Myocyte (in vitro differentiated cells): ENCODE results near the gene VWA3B. TPM values are rescaled to one million over a fixed set of nuclear protein-coding genes. Genes with fewer than 3 reads are reported as not detected.
"Not testable (repeated sequence)": the region's sequence is repeated elsewhere in the genome, so short reads cannot be mapped to it uniquely, and the experiment has no call there.

Experiments
- DNase-seq: peaks from one replicate; pipeline ENCODE4 v3.0.0-alpha.2; 2012; ENCODE audit warnings: low read depth
- polyA plus RNA-seq: library from polyadenylated mRNA; unstranded; fragments of >200 nt; gene quantifications from one replicate; pipeline ENCODE4 v1.2.1, GENCODE V29; 2012; ENCODE audit warnings: missing spikeins
- total RNA-seq: library from RNA; depleted of rRNA; stranded (reverse); fragments of >200 nt; gene quantifications from 2 replicates; pipeline ENCODE4 v1.2.3, GENCODE V29; 2014

The VWA3B gene
- not detected in 2 replicates for total RNA-seq
- polyA plus RNA-seq, result 0.04 TPM

- peak; percentile 28 for DNase-seq
Measured at GRCh38 chr2:98086491-98087446, at the start of gene VWA3B. VWA3B (plus strand) TSS chr2:98087167; CDS start chr2:98093093, 5,926 bp downstream.

GRCh38 chr2:98037206-98037605, 49.8 kb upstream of the VWA3B start:
- no peak for DNase-seq

GRCh38 chr2:98037666-98038336, 49.2 kb upstream of the VWA3B start:
- no peak for DNase-seq

GRCh38 chr2:98039085-98039756, 47.7 kb upstream of the VWA3B start:
- no peak for DNase-seq

GRCh38 chr2:98040331-98040939, 46.5 kb upstream of the VWA3B start:
- no peak for DNase-seq

- no peak for DNase-seq
Measured at GRCh38 chr2:98043101-98043500, 43.9 kb upstream of the VWA3B start.

GRCh38 chr2:98044730-98045129, 42.2 kb upstream of the VWA3B start:
- not testable (repeated sequence) for DNase-seq

GRCh38 chr2:98050070-98050469, 36.9 kb upstream of the VWA3B start:
- DNase-seq, result no peak

GRCh38 chr2:98058191-98058975, 28.6 kb upstream of the VWA3B start:
- no peak for DNase-seq

- no peak for DNase-seq
Measured at GRCh38 chr2:98060277-98060676, 26.7 kb upstream of the VWA3B start.

GRCh38 chr2:98063291-98063854, 23.6 kb upstream of the VWA3B start:
- DNase-seq, result no peak

GRCh38 chr2:98065808-98066207, 21.2 kb upstream of the VWA3B start:
- DNase-seq, result no peak

GRCh38 chr2:98067160-98067559, 19.8 kb upstream of the VWA3B start:
- DNase-seq, result no peak

GRCh38 chr2:98070081-98070480, 16.9 kb upstream of the VWA3B start:
- DNase-seq, result no peak

- DNase-seq, result no peak
Measured at GRCh38 chr2:98072442-98072841, 14.5 kb upstream of the VWA3B start.

- no peak for DNase-seq
Measured at GRCh38 chr2:98078701-98079100, 8.3 kb upstream of the VWA3B start.

- no peak for DNase-seq
Measured at GRCh38 chr2:98084151-98084868, 2.7 kb upstream of the VWA3B start.

GRCh38 chr2:98084869-98085238, 2.1 kb upstream of the VWA3B start:
- no peak for DNase-seq

- no peak for DNase-seq
Measured at GRCh38 chr2:98085649-98086048, 1.3 kb upstream of the VWA3B start.
